Measurements from ENCODE around the gene TMEM273.

DNA sequence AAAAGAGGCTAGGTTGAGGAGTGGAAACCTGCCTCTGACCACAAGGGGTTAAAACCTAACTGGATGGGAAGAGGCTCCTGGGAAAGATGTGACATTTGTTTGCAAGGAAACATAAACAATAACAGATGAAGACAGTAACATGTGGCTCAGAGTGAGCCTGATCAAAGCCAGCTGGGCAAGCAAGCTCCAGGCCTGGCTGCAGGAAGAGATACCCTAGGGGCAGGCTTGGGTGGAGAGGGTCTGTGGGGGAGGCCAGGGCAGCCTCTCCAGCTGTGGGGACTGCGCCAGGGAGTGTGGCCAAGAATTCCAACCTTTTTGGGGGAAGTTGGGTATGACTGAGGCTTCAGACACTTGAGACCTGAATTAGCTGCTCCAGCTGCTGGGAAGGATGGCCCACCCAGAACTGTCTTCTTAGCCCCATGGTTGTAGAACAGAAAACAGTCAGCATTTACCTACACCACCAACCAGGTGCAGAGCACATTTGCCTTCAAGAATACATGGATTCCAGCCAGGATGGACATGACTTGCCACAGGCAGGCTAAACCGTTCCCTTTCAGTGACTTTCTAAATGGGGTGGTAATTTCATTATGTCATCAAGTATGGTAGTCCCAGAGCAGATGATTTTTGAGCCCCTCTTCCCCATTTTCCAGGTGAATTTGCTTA lies 44.0 kb downstream of the TMEM273 start:
- TF ChIP-seq ZBTB21 (CRISPR knock-in tag; IDR thresholded peaks at IDR 0.05; ENCODE audit: borderline replicate concordance) (no peak), NFATC4 (CRISPR knock-in tag; IDR thresholded peaks at IDR 0.05) (no peak), ESRRA (CRISPR knock-in tag; IDR thresholded peaks at IDR 0.05; ENCODE audit: borderline replicate concordance) (no peak), ETV6 (CRISPR knock-in tag; IDR thresholded peaks at IDR 0.05) (no peak), SMAD3 (CRISPR knock-in tag; IDR thresholded peaks at IDR 0.05; ENCODE audit: borderline replicate concordance) (no peak), SP1 (CRISPR knock-in tag; conservative IDR thresholded peaks at IDR 0.05) (no peak)
- TF ChIP-seq, protein P1, sequence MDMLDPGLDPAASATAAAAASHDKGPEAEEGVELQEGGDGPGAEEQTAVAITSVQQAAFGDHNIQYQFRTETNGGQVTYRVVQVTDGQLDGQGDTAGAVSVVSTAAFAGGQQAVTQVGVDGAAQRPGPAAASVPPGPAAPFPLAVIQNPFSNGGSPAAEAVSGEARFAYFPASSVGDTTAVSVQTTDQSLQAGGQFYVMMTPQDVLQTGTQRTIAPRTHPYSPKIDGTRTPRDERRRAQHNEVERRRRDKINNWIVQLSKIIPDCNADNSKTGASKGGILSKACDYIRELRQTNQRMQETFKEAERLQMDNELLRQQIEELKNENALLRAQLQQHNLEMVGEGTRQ (CRISPR knock-in tag; IDR thresholded peaks at IDR 0.05), result no peak
- TF ChIP-seq, protein P2, sequence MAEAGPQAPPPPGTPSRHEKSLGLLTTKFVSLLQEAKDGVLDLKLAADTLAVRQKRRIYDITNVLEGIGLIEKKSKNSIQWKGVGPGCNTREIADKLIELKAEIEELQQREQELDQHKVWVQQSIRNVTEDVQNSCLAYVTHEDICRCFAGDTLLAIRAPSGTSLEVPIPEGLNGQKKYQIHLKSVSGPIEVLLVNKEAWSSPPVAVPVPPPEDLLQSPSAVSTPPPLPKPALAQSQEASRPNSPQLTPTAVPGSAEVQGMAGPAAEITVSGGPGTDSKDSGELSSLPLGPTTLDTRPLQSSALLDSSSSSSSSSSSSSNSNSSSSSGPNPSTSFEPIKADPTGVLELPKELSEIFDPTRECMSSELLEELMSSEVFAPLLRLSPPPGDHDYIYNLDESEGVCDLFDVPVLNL (CRISPR knock-in tag; IDR thresholded peaks at IDR 0.05; ENCODE audit: borderline replicate concordance, low read depth), result no peak
- TF ChIP-seq, protein P3, sequence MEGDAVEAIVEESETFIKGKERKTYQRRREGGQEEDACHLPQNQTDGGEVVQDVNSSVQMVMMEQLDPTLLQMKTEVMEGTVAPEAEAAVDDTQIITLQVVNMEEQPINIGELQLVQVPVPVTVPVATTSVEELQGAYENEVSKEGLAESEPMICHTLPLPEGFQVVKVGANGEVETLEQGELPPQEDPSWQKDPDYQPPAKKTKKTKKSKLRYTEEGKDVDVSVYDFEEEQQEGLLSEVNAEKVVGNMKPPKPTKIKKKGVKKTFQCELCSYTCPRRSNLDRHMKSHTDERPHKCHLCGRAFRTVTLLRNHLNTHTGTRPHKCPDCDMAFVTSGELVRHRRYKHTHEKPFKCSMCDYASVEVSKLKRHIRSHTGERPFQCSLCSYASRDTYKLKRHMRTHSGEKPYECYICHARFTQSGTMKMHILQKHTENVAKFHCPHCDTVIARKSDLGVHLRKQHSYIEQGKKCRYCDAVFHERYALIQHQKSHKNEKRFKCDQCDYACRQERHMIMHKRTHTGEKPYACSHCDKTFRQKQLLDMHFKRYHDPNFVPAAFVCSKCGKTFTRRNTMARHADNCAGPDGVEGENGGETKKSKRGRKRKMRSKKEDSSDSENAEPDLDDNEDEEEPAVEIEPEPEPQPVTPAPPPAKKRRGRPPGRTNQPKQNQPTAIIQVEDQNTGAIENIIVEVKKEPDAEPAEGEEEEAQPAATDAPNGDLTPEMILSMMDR (IDR thresholded peaks at IDR 0.05), result no peak
- TF ChIP-seq, protein P4, sequence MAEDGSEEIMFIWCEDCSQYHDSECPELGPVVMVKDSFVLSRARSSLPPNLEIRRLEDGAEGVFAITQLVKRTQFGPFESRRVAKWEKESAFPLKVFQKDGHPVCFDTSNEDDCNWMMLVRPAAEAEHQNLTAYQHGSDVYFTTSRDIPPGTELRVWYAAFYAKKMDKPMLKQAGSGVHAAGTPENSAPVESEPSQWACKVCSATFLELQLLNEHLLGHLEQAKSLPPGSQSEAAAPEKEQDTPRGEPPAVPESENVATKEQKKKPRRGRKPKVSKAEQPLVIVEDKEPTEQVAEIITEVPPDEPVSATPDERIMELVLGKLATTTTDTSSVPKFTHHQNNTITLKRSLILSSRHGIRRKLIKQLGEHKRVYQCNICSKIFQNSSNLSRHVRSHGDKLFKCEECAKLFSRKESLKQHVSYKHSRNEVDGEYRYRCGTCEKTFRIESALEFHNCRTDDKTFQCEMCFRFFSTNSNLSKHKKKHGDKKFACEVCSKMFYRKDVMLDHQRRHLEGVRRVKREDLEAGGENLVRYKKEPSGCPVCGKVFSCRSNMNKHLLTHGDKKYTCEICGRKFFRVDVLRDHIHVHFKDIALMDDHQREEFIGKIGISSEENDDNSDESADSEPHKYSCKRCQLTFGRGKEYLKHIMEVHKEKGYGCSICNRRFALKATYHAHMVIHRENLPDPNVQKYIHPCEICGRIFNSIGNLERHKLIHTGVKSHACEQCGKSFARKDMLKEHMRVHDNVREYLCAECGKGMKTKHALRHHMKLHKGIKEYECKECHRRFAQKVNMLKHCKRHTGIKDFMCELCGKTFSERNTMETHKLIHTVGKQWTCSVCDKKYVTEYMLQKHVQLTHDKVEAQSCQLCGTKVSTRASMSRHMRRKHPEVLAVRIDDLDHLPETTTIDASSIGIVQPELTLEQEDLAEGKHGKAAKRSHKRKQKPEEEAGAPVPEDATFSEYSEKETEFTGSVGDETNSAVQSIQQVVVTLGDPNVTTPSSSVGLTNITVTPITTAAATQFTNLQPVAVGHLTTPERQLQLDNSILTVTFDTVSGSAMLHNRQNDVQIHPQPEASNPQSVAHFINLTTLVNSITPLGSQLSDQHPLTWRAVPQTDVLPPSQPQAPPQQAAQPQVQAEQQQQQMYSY (CRISPR knock-in tag; IDR thresholded peaks at IDR 0.05), result no peak
